ENCODE measurements around the gene ST7.

Gene ST7

GRCh38 chr7:117200786-117201458, 247.6 kb downstream of the ST7 start:
- no peak overlapping the region for H3K27ac ChIP-seq
- no peaks in the 10 kb centered on the region; the same call in none of the 2 replicates for H3K36me3 ChIP-seq (ENCODE audit: insufficient read depth, low read length)
- H3K4me3 ChIP-seq, result no peak overlapping the region
- no peak for DNase-seq (ENCODE audit: low read depth, low spot score)
- H3K9ac ChIP-seq (ENCODE audit: insufficient read length), result no peak overlapping the region
- no peaks in the 10 kb centered on the region for H3K9me3 ChIP-seq (ENCODE audit: low read depth, low read length)
- TF ChIP-seq POLR2AphosphoS5 (IDR thresholded peaks at IDR 0.05; ENCODE audit: borderline replicate concordance, low read depth, low read length) (no peak), EZH2 (IDR thresholded peaks at IDR 0.05) (no peak), FOXP2 (optimal IDR thresholded peaks at IDR 0.05; ENCODE audit: control extremely low read depth, extremely low read length, insufficient read depth) (no peak)

- TF ChIP-seq POLR2AphosphoS5 (IDR thresholded peaks at IDR 0.05; ENCODE audit: borderline replicate concordance, low read depth, low read length), result no peak
- TF ChIP-seq FOXP2 (optimal IDR thresholded peaks at IDR 0.05; ENCODE audit: control extremely low read depth, extremely low read length, insufficient read depth), result no peak
- no peak for TF ChIP-seq EZH2 (IDR thresholded peaks at IDR 0.05)
- no peaks in the 10 kb centered on the region for H3K9me3 ChIP-seq (ENCODE audit: low read depth, low read length)
- H3K27ac ChIP-seq, result no peak overlapping the region
- no peaks in the 10 kb centered on the region; the same call in 1 of the 2 replicates for H3K36me3 ChIP-seq (ENCODE audit: insufficient read depth, low read length)
- no peak overlapping the region for H3K9ac ChIP-seq (ENCODE audit: insufficient read length)
- no peak overlapping the region for H3K4me3 ChIP-seq
- DNase-seq (ENCODE audit: low read depth, low spot score), result no peak
Measured at GRCh38 chr7:117202511-117202910, 249.2 kb downstream of the ST7 start.

GRCh38 chr7:117203205-117203604, 249.9 kb downstream of the ST7 start:
- H3K27ac ChIP-seq, result no peak overlapping the region
- H3K36me3 ChIP-seq (ENCODE audit: insufficient read depth, low read length), result no peaks in the 10 kb centered on the region; the same call in 1 of the 2 replicates
- TF ChIP-seq FOXP2 (optimal IDR thresholded peaks at IDR 0.05; ENCODE audit: control extremely low read depth, extremely low read length, insufficient read depth) (no peak), POLR2AphosphoS5 (IDR thresholded peaks at IDR 0.05; ENCODE audit: borderline replicate concordance, low read depth, low read length) (no peak), EZH2 (IDR thresholded peaks at IDR 0.05) (no peak)
- no peaks in the 10 kb centered on the region for H3K9me3 ChIP-seq (ENCODE audit: low read depth, low read length)
- no peak for DNase-seq (ENCODE audit: low read depth, low spot score)
- H3K9ac ChIP-seq (ENCODE audit: insufficient read length), result no peak overlapping the region
- no peak overlapping the region for H3K4me3 ChIP-seq

- Histone ChIP-seq H3K9ac (ENCODE audit: insufficient read length) (no peak overlapping the region), H3K27ac (no peak overlapping the region), H3K9me3 (ENCODE audit: low read depth, low read length) (no peaks in the 10 kb centered on the region), H3K4me3 (no peak overlapping the region), H3K36me3 (ENCODE audit: insufficient read depth, low read length) (peaks cover 9% of the 10 kb centered on the region; the same call in 1 of the 2 replicates)
- TF ChIP-seq EZH2 (IDR thresholded peaks at IDR 0.05), result no peak
- TF ChIP-seq FOXP2 (optimal IDR thresholded peaks at IDR 0.05; ENCODE audit: control extremely low read depth, extremely low read length, insufficient read depth), result no peak
- TF ChIP-seq POLR2AphosphoS5 (IDR thresholded peaks at IDR 0.05; ENCODE audit: borderline replicate concordance, low read depth, low read length), result no peak
- no peak for DNase-seq (ENCODE audit: low read depth, low spot score)
Measured at GRCh38 chr7:117205873-117206272, 252.6 kb downstream of the ST7 start.

- Histone ChIP-seq H3K9me3 (ENCODE audit: low read depth, low read length) (no peaks in the 10 kb centered on the region), H3K9ac (ENCODE audit: insufficient read length) (no peak overlapping the region), H3K27ac (no peak overlapping the region), H3K36me3 (ENCODE audit: insufficient read depth, low read length) (peaks cover 9% of the 10 kb centered on the region; the same call in 1 of the 2 replicates), H3K4me3 (no peak overlapping the region)
- TF ChIP-seq EZH2 (IDR thresholded peaks at IDR 0.05) (no peak), POLR2AphosphoS5 (IDR thresholded peaks at IDR 0.05; ENCODE audit: borderline replicate concordance, low read depth, low read length) (no peak), FOXP2 (optimal IDR thresholded peaks at IDR 0.05; ENCODE audit: control extremely low read depth, extremely low read length, insufficient read depth) (no peak)
- no peak for DNase-seq (ENCODE audit: low read depth, low spot score)
Measured at GRCh38 chr7:117208257-117208656, 255.0 kb downstream of the ST7 start.

GRCh38 chr7:117210397-117210796, 257.1 kb downstream of the ST7 start:
- Histone ChIP-seq H3K9me3 (ENCODE audit: low read depth, low read length) (no peaks in the 10 kb centered on the region), H3K27ac (no peak overlapping the region), H3K9ac (ENCODE audit: insufficient read length) (no peak overlapping the region), H3K36me3 (ENCODE audit: insufficient read depth, low read length) (peaks cover 9% of the 10 kb centered on the region; the same call in 1 of the 2 replicates), H3K4me3 (no peak overlapping the region)
- no peak for TF ChIP-seq FOXP2 (optimal IDR thresholded peaks at IDR 0.05; ENCODE audit: control extremely low read depth, extremely low read length, insufficient read depth)
- no peak for TF ChIP-seq EZH2 (IDR thresholded peaks at IDR 0.05)
- no peak for TF ChIP-seq POLR2AphosphoS5 (IDR thresholded peaks at IDR 0.05; ENCODE audit: borderline replicate concordance, low read depth, low read length)
- DNase-seq (ENCODE audit: low read depth, low spot score), result no peak

GRCh38 chr7:117210908-117211307, 257.6 kb downstream of the ST7 start:
- Histone ChIP-seq H3K9ac (ENCODE audit: insufficient read length) (no peak overlapping the region), H3K4me3 (no peak overlapping the region), H3K36me3 (ENCODE audit: insufficient read depth, low read length) (peaks cover 9% of the 10 kb centered on the region; the same call in 1 of the 2 replicates), H3K9me3 (ENCODE audit: low read depth, low read length) (no peaks in the 10 kb centered on the region), H3K27ac (no peak overlapping the region)
- TF ChIP-seq POLR2AphosphoS5 (IDR thresholded peaks at IDR 0.05; ENCODE audit: borderline replicate concordance, low read depth, low read length) (no peak), EZH2 (IDR thresholded peaks at IDR 0.05) (no peak), FOXP2 (optimal IDR thresholded peaks at IDR 0.05; ENCODE audit: control extremely low read depth, extremely low read length, insufficient read depth) (no peak)
- DNase-seq (ENCODE audit: low read depth, low spot score), result no peak

- no peak overlapping the region for H3K27ac ChIP-seq
- TF ChIP-seq EZH2 (IDR thresholded peaks at IDR 0.05), result no peak
- TF ChIP-seq POLR2AphosphoS5 (IDR thresholded peaks at IDR 0.05; ENCODE audit: borderline replicate concordance, low read depth, low read length), result no peak
- TF ChIP-seq FOXP2 (optimal IDR thresholded peaks at IDR 0.05; ENCODE audit: control extremely low read depth, extremely low read length, insufficient read depth), result no peak
- peaks cover 9% of the 10 kb centered on the region; the same call in 1 of the 2 replicates for H3K36me3 ChIP-seq (ENCODE audit: insufficient read depth, low read length)
- H3K9me3 ChIP-seq (ENCODE audit: low read depth, low read length), result no peaks in the 10 kb centered on the region
- H3K9ac ChIP-seq (ENCODE audit: insufficient read length), result no peak overlapping the region
- H3K4me3 ChIP-seq, result no peak overlapping the region
- DNase-seq (ENCODE audit: low read depth, low spot score), result no peak
Measured at GRCh38 chr7:117211614-117212013, 258.3 kb downstream of the ST7 start.

Data from SK-N-MC (cell line).